ENCODE results near the gene SLC34A3. TPM values are rescaled to one million over a fixed set of nuclear protein-coding genes. Genes with fewer than 3 reads are reported as not detected.
A peak's percentile ranks its signal among the peaks of the same experiment; 100 is the strongest.

SLC34A3 gene
- total and polyA plus RNA-seq, 2 donors (not counting 1 experiment from before 2014, with no cell fraction given) = not detected

GRCh38 chr9:137240318-137240840 lies 9.7 kb downstream of the SLC34A3 start:
- H3K4me3 ChIP-seq (ENCODE audit: control extremely low read depth in 1 of 5, extremely low read depth in 1 of 5, insufficient read depth in 1 of 5, low read depth in 2 of 5, low read length in 4 of 5) = peak overlapping the region; percentile 50 to 84 (median 73)
- TF ChIP-seq EZH2 (IDR thresholded peaks at IDR 0.05; ENCODE audit: borderline replicate concordance, insufficient read depth, low read depth, low read length, poor library complexity, severe bottlenecking) (no peak), CTCF (IDR thresholded peaks at IDR 0.05) (no peak)
- intact Hi-C loops (cut with micrococcal nuclease) = loop anchor here (1.0 kb wide), 2 partner anchors 17 to 35 kb away; partner anchors contain the start of genes NDOR1 and TMEM203
- peaks cover 0 to 3% (median 0%) of the 10 kb centered on the region in 3 donors for H3K9me3 ChIP-seq (ENCODE audit: control extremely low read depth in 1 of 3, control insufficient read depth in 2 of 3, insufficient read depth in 1 of 3, low read length in 2 of 3)
- H3K9ac ChIP-seq (ENCODE audit: low read length) = peak overlapping the region; percentile 72
- peaks cover 35 to 59% of the 10 kb centered on the region in 2 donors for H3K4me1 ChIP-seq (ENCODE audit: control insufficient read depth in 2 of 2, insufficient read depth in 2 of 2, low read length in 2 of 2)
- peaks cover 45% of the 10 kb centered on the region for H3K4me1 Mint-ChIP-seq
- no peaks in the 10 kb centered on the region for H3K9me3 Mint-ChIP-seq (ENCODE audit: insufficient read depth)
- peak overlapping the region; percentile 56 for H3K27ac Mint-ChIP-seq
- H3K79me2 ChIP-seq (ENCODE audit: control insufficient read depth, insufficient read depth, low read length) = peaks cover 60% of the 10 kb centered on the region
- no peaks in the 10 kb centered on the region for H3K27me3 Mint-ChIP-seq
- H3K27ac ChIP-seq (ENCODE audit: low read length in 2 of 2) = peak overlapping the region; percentile 83 to 90
- H2AFZ ChIP-seq (ENCODE audit: insufficient read depth, low read depth, low read length, poor library complexity, severe bottlenecking) = peak overlapping the region; percentile 89
- DNase-seq (no peak), ATAC-seq (ENCODE audit: low read depth) (peak; percentile 15)
- WGBS (ENCODE audit: insufficient coverage) = under 1% methylated on average over 58 of the region's 58 CpGs
- H3K4me3 Mint-ChIP-seq = peak overlapping the region; percentile 72
- ChIA-PET CTCF (interaction anchor here (0.6 to 8.9 kb wide), 9 partner anchors 13 to 194 kb away, joined by 3 to 76 read pairs (median 6); partner anchors contain the start of genes ANAPC2, CYSRT1, MAN1B1 and NELFB), POLR2A (interaction anchor here (0.5 to 1.7 kb wide), 20 partner anchors 13 to 398 kb away, joined by 3 to 29 read pairs (median 4); partner anchors contain the start of genes AJM1, ARRDC1, MAN1B1 and NELFB)
- peaks cover 0 to 20% of the 10 kb centered on the region in 2 experiments for H3K36me3 ChIP-seq (replicated peaks in 1 of 2; ENCODE audit: control extremely low read depth in 1 of 2, control insufficient read depth in 1 of 2, extremely low read depth in 1 of 2, insufficient read depth in 2 of 2, low read length in 1 of 2)
- H3K4me2 ChIP-seq (replicated peaks; ENCODE audit: low read depth, low read length, poor library complexity, severe bottlenecking) = peak overlapping the region; percentile 95
- H3K27me3 ChIP-seq (replicated peaks in 1 of 4; ENCODE audit: control extremely low read depth in 1 of 4, control insufficient read depth in 3 of 4, insufficient read depth in 4 of 4, low read length in 3 of 4) = no peaks in the 10 kb centered on the region
- peaks cover 51% of the 10 kb centered on the region for H4K20me1 ChIP-seq (ENCODE audit: control insufficient read depth, insufficient read depth, low read length, poor library complexity, severe bottlenecking)

All from B cell (primary cell).